Measurements from ENCODE around the gene PALLD. TPM values are rescaled to one million over a fixed set of nuclear protein-coding genes. Genes with fewer than 3 reads are reported as not detected.

Gene PALLD
- total and polyA plus RNA-seq, 2 experiments from 2014 or later, result 157 to 178 TPM

DNA sequence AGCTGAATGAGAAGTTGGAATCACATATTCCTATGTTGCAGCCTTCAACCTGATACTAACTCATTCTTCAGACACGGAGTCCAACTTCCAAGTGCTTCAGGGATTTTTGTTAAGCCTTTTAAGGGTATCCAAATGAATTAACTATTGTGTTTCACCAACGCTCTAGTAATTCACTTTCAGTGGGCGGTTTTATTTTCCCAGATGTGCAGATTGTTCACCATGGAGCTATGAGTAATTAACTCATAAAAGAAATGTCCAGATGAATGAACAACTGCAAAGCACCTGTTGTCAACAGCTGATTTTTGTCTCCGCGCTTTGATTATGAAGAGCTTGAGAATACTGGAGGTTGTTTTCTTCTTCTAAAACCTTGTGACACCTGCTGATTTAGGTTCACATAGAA, 325.6 kb downstream of the PALLD start:
- Histone ChIP-seq H3K9me3 (ENCODE audit: low read depth) (no peaks in the 10 kb centered on the region), H3K36me3 (no peaks in the 10 kb centered on the region), H3K27ac (peak overlapping the region; percentile 49), H3K4me3 (no peak overlapping the region), H3K4me1 (ENCODE audit: low read depth) (peaks cover 7% of the 10 kb centered on the region), H3K27me3 (no peaks in the 10 kb centered on the region)
- DNase-seq (ENCODE audit: low read depth in 1 of 2, low spot score in 1 of 2), result no peak
- TF ChIP-seq, protein P1, sequence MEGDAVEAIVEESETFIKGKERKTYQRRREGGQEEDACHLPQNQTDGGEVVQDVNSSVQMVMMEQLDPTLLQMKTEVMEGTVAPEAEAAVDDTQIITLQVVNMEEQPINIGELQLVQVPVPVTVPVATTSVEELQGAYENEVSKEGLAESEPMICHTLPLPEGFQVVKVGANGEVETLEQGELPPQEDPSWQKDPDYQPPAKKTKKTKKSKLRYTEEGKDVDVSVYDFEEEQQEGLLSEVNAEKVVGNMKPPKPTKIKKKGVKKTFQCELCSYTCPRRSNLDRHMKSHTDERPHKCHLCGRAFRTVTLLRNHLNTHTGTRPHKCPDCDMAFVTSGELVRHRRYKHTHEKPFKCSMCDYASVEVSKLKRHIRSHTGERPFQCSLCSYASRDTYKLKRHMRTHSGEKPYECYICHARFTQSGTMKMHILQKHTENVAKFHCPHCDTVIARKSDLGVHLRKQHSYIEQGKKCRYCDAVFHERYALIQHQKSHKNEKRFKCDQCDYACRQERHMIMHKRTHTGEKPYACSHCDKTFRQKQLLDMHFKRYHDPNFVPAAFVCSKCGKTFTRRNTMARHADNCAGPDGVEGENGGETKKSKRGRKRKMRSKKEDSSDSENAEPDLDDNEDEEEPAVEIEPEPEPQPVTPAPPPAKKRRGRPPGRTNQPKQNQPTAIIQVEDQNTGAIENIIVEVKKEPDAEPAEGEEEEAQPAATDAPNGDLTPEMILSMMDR (IDR thresholded peaks at IDR 0.05; ENCODE audit: low read depth, low read length), result no peak

DNA sequence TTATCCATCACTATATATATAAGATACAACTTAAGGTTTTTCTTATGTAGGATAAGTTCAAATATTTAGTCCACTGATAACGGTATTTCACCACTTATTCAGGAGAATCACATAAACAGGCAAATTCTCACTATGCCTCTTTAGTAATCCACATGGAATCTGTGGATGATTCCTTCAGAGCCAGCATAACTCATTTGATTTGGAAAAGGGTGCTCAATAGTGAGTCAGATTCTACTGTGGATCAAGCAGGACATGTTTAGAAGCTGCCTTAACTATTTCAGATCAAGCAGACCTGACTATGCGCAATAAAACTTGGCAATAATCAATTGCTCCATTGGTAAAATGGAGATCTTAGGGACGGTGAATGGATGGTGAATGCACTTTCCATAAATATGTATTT, 329.1 kb downstream of the PALLD start:
- no peak for DNase-seq (ENCODE audit: low read depth in 1 of 2, low spot score in 1 of 2)
- Histone ChIP-seq H3K4me1 (ENCODE audit: low read depth) (no peaks in the 10 kb centered on the region), H3K36me3 (no peaks in the 10 kb centered on the region), H3K4me3 (no peak overlapping the region), H3K27me3 (no peaks in the 10 kb centered on the region), H3K27ac (no peak overlapping the region), H3K9me3 (ENCODE audit: low read depth) (no peaks in the 10 kb centered on the region)
- TF ChIP-seq, protein P1 (IDR thresholded peaks at IDR 0.05; ENCODE audit: low read depth, low read length), result no peak

DNA sequence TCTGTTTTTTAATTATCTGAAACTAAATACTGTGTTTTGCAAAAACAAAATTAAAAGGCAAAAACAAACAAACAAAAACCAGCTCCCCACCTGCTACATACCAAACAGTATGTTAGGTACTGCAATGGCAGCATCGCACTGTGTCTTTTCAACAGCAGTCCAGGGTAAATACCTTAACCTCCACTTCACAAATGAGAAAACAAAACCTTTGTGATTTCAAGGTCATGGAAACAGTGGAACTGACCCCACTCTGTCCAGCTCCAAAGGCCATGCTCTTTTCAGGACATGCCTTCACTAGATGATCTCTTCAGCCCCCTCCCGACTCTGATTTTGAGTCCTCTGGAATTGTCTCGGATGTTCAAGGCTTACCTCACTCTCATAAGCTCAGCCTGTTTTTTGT, 329.8 kb downstream of the PALLD start:
- peaks cover 3% of the 10 kb centered on the region for H3K4me1 ChIP-seq (ENCODE audit: low read depth)
- H3K9me3 ChIP-seq (ENCODE audit: low read depth), result no peaks in the 10 kb centered on the region
- DNase-seq (ENCODE audit: low read depth in 1 of 2, low spot score in 1 of 2), result no peak
- H3K27ac ChIP-seq, result peak overlapping the region; percentile 16
- H3K27me3 ChIP-seq, result no peaks in the 10 kb centered on the region
- H3K36me3 ChIP-seq, result no peaks in the 10 kb centered on the region
- TF ChIP-seq, protein P1 (IDR thresholded peaks at IDR 0.05; ENCODE audit: low read depth, low read length), result no peak
- H3K4me3 ChIP-seq, result no peak overlapping the region

DNA sequence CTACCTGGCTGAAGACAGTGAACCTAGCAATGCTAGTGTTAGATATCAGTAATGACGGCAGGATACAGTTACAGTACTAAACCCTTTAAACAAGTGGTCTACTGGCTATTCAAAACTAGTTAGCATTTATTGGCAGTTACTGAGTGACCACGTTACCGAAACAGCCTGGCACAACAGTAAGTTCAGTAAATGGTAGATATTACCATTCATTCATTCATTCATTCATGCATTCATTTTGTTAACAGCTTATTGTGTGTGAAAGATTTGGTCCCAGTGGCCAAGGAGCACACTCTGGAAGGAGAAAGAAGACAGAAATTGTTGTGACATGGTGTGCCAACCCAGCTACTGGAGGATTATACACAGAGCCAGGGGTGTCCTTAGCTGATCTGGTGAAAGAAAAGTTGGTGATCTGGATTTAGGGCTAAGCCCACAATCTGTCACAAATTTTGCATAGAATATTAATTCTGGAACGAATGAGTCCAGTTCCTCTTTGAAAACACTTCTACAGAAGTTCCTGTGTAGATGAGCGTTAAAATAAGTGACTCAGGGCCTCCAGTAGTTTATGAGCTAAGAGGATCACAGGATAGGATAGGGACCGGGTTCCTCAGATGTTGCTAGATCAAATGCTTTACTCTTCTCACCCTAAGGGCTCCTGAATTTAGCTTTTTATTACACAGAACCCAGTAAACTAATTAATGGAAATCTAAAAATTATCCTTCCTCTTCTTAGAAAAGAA, 334.1 kb downstream of the PALLD start:
- Histone ChIP-seq H3K9me3 (ENCODE audit: low read depth) (no peaks in the 10 kb centered on the region), H3K4me3 (no peak overlapping the region), H3K4me1 (ENCODE audit: low read depth) (peaks cover 10% of the 10 kb centered on the region), H3K27ac (peak overlapping the region; percentile 92), H3K27me3 (no peaks in the 10 kb centered on the region), H3K36me3 (no peaks in the 10 kb centered on the region)
- no peak for DNase-seq (ENCODE audit: low read depth in 1 of 2, low spot score in 1 of 2)
- TF ChIP-seq, protein P1 (IDR thresholded peaks at IDR 0.05; ENCODE audit: low read depth, low read length), result no peak

DNA sequence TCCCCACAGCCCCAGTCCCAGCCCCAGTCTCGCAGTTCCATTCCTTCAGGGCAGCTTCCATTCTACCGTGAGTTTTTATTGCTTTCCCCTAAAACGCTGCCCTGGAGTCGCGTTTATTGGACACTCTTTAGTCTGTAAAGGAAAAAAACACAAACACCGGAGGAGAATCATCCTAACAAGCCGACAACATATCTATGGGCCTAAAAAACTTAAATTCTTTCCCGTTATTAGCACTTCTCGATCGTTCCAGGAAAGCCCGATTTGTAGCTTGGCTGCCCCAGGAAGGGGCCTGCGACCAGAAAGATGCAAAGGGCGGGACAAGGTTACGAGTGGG, 334.7 kb downstream of the PALLD start:
- H3K27me3 ChIP-seq, result no peaks in the 10 kb centered on the region
- TF ChIP-seq, protein P1 (IDR thresholded peaks at IDR 0.05; ENCODE audit: low read depth, low read length), result no peak
- H3K4me1 ChIP-seq (ENCODE audit: low read depth), result peaks cover 14% of the 10 kb centered on the region
- no peaks in the 10 kb centered on the region for H3K9me3 ChIP-seq (ENCODE audit: low read depth)
- peak overlapping the region; percentile 92 for H3K27ac ChIP-seq
- no peaks in the 10 kb centered on the region for H3K36me3 ChIP-seq
- DNase-seq (ENCODE audit: low read depth in 1 of 2, low spot score in 1 of 2), result peak in 1 of 2 donors; percentile 19
- peak overlapping the region; percentile 70 for H3K4me3 ChIP-seq

All from cardiac muscle cell (in vitro differentiated cells and primary cell).